Keratinocyte (primary cell): ENCODE measurements around the gene LTBP2.

Experiments used
- EZH2 ChIP-seq: IDR thresholded peaks from one replicate; pipeline ENCODE4 v1.6.1; 2012; ENCODE audit warnings: inconsistent platforms, mild to moderate bottlenecking, low read length, moderate library complexity
- TF ChIP-seq, protein P1 (sequence below), 3 experiments: IDR thresholded peaks in 1 of 3; conservative IDR thresholded peaks in 1 of 3; optimal IDR thresholded peaks in 1 of 3; 2 replicates in 2 of 3; 3 replicates in 1 of 3; pipeline versions ENCODE3 to v1.5.1; 2011; ENCODE audit warnings: low read length in 3 of 3, mild to moderate bottlenecking in 3 of 3, moderate library complexity in 2 of 3, control low read depth in 1 of 3, inconsistent platforms in 1 of 3; ENCODE audit not compliant: insufficient read depth in 2 of 3; ENCODE audit errors: extremely low read depth in 1 of 3

DNA sequence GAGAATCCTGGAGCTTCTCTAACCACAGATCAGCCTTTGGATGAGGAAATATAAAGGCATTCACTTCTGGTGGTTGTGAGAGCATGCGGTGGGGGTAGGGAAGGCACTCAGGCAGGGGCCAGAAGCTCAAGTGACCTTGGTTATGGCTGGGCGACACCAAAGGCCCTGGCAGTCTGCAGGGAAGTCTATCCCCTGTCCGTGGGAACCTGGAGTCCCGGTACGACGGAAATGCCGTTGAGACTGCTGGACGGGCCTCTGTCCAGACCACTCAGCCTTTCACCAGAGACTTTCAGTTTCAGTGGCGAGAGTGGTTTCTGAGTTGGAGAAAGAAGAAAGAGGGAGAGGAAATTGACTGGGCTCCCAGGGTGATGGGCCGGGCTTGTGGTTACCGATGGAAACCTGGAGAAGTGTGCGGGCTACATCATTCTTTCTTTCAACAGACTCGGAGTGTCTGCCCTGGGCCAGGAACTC lies 97.5 kb downstream of the LTBP2 start:
- TF ChIP-seq, protein P1, sequence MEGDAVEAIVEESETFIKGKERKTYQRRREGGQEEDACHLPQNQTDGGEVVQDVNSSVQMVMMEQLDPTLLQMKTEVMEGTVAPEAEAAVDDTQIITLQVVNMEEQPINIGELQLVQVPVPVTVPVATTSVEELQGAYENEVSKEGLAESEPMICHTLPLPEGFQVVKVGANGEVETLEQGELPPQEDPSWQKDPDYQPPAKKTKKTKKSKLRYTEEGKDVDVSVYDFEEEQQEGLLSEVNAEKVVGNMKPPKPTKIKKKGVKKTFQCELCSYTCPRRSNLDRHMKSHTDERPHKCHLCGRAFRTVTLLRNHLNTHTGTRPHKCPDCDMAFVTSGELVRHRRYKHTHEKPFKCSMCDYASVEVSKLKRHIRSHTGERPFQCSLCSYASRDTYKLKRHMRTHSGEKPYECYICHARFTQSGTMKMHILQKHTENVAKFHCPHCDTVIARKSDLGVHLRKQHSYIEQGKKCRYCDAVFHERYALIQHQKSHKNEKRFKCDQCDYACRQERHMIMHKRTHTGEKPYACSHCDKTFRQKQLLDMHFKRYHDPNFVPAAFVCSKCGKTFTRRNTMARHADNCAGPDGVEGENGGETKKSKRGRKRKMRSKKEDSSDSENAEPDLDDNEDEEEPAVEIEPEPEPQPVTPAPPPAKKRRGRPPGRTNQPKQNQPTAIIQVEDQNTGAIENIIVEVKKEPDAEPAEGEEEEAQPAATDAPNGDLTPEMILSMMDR (optimal IDR thresholded peaks at IDR 0.05 in 1 of 3, IDR thresholded peaks at IDR 0.05 in 1 of 3, conservative IDR thresholded peaks at IDR 0.05 in 1 of 3; ENCODE audit: extremely low read depth in 1 of 3, insufficient read depth in 2 of 3, low read length in 3 of 3) = no peak
- no peak for TF ChIP-seq EZH2
